GM12873 (cell line): ENCODE measurements around the gene SPRR2F.

ENCODE experiments used
- TF ChIP-seq, protein P1 (sequence below): IDR thresholded peaks from 2 replicates; pipeline ENCODE4 v1.5.1; 2012; ENCODE audit warnings: low read depth, mild to moderate bottlenecking, moderate library complexity, low read length, control low read depth; ENCODE audit not compliant: insufficient read depth; ENCODE audit errors: missing control alignments

The SPRR2F gene

DNA sequence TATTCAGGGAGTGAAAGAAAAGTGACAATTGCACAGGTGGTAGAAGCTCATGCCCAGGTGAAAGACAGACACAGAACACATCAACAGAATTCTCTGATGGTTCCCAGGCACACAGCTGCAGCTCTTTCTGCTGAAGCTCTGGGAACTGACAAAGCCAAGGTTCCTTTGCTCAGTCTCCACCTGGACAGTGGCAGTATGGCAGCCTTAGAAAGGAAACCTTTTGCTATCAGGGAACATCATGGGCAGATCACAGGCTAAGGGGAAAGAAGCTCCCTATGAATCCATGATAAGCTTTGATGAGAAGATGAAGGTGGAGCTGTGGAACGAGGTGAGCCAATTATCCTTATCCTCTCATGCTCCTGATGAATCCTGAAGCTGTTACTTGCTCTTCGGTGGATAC lies 43.1 kb downstream of the SPRR2F start:
- TF ChIP-seq, protein P1, sequence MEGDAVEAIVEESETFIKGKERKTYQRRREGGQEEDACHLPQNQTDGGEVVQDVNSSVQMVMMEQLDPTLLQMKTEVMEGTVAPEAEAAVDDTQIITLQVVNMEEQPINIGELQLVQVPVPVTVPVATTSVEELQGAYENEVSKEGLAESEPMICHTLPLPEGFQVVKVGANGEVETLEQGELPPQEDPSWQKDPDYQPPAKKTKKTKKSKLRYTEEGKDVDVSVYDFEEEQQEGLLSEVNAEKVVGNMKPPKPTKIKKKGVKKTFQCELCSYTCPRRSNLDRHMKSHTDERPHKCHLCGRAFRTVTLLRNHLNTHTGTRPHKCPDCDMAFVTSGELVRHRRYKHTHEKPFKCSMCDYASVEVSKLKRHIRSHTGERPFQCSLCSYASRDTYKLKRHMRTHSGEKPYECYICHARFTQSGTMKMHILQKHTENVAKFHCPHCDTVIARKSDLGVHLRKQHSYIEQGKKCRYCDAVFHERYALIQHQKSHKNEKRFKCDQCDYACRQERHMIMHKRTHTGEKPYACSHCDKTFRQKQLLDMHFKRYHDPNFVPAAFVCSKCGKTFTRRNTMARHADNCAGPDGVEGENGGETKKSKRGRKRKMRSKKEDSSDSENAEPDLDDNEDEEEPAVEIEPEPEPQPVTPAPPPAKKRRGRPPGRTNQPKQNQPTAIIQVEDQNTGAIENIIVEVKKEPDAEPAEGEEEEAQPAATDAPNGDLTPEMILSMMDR, result no peak
